GM23338 (cell line): Measurements from ENCODE around the gene M6PR. TPM values are rescaled to one million over a fixed set of nuclear protein-coding genes. Genes with fewer than 3 reads are reported as not detected.

ENCODE experiments used
- ATAC-seq: fragments of 200-7000 bp; cut with Tn5 transposase; 3 replicates; pipeline ENCODE4 v1.9.1; 2020
- DNase-seq: peaks from one replicate; pipeline ENCODE4 v3.0.0-alpha.2; 2015; ENCODE audit warnings: low spot score
- H2AFZ ChIP-seq: fragments of 200-600 bp; sonication (generic); 2 replicates; pipeline ENCODE4 v1.8.0; 2016; ENCODE audit warnings: antibody characterized with exemption, mild to moderate bottlenecking, moderate library complexity
- H3F3A ChIP-seq: fragments of 200-600 bp; sonication (generic); replicated peaks from 2 replicates; pipeline ENCODE4 v1.8.0; 2017; ENCODE audit warnings: antibody characterized with exemption, mixed run types, low read depth
- H3K27ac ChIP-seq: fragments of 200-600 bp; sonication (generic); 2 replicates; pipeline ENCODE4 v1.6.1; 2016; ENCODE audit warnings: low read depth
- H3K27me3 ChIP-seq: fragments of 200-600 bp; sonication (generic); 2 replicates; pipeline ENCODE4 v1.8.0; 2016; ENCODE audit warnings: mild to moderate bottlenecking, mixed run types, moderate library complexity; ENCODE audit not compliant: insufficient read depth
- H3K36me3 ChIP-seq: fragments of 200-600 bp; sonication (generic); 2 replicates; pipeline ENCODE4 v1.8.0; 2016; ENCODE audit warnings: mild to moderate bottlenecking; ENCODE audit not compliant: insufficient read depth
- H3K4me1 ChIP-seq: fragments of 200-600 bp; sonication (generic); 2 replicates; pipeline ENCODE4 v1.8.0; 2016; ENCODE audit warnings: mild to moderate bottlenecking, moderate library complexity; ENCODE audit not compliant: insufficient read depth
- H3K4me2 ChIP-seq: fragments of 200-600 bp; sonication (generic); 2 replicates; pipeline ENCODE4 v1.7.1; 2017; ENCODE audit warnings: mixed run types
- H3K4me3 ChIP-seq: fragments of 200-600 bp; sonication (generic); 2 replicates; pipeline ENCODE4 v1.6.1; 2016; ENCODE audit warnings: mixed run types
- H3K79me2 ChIP-seq: fragments of 200-600 bp; sonication (generic); replicated peaks from 2 replicates; pipeline ENCODE4 v1.8.0; 2017; ENCODE audit warnings: mild to moderate bottlenecking; ENCODE audit not compliant: insufficient read depth
- H3K9me2 ChIP-seq: fragments of 200-600 bp; sonication (generic); 2 replicates; pipeline ENCODE4 v1.8.0; 2017; ENCODE audit not compliant: insufficient read depth
- H4K20me1 ChIP-seq: fragments of 200-600 bp; sonication (generic); replicated peaks from 2 replicates; pipeline ENCODE4 v1.8.0; 2017; ENCODE audit warnings: mild to moderate bottlenecking; ENCODE audit not compliant: insufficient read depth
- H3K27ac Mint-ChIP-seq: 2 replicates; pipeline ENCODE4 v1.8.0; 2020; ENCODE audit warnings: inconsistent platforms, mild to moderate bottlenecking, moderate library complexity, mixed read lengths
- H3K27me3 Mint-ChIP-seq: 3 replicates; pipeline ENCODE4 v1.8.0; 2022; ENCODE audit warnings: low read depth, mild to moderate bottlenecking, moderate library complexity, mixed read lengths, inconsistent platforms; ENCODE audit not compliant: insufficient read depth, poor library complexity
- H3K36me3 Mint-ChIP-seq: 3 replicates; pipeline ENCODE4 v1.8.0; 2021; ENCODE audit warnings: low read depth, mild to moderate bottlenecking, inconsistent platforms, moderate library complexity, mixed read lengths
- H3K4me1 Mint-ChIP-seq: 3 replicates; pipeline ENCODE4 v1.8.0; 2020; ENCODE audit warnings: mild to moderate bottlenecking, inconsistent platforms, mixed read lengths
- H3K4me3 Mint-ChIP-seq: 3 replicates; pipeline ENCODE4 v1.8.0; 2021; ENCODE audit warnings: moderate library complexity, mild to moderate bottlenecking, inconsistent platforms, mixed read lengths
- H3K9me3 Mint-ChIP-seq: 3 replicates; pipeline ENCODE4 v1.8.0; 2020; ENCODE audit warnings: moderate library complexity, mild to moderate bottlenecking, inconsistent platforms, mixed read lengths
- ETS1 ChIP-seq: IDR thresholded peaks from 2 replicates; pipeline ENCODE4 v1.6.1; 2016; ENCODE audit warnings: antibody characterized with exemption
- EZH2 ChIP-seq: fragments of 200-600 bp; sonication (generic); IDR thresholded peaks from one replicate; pipeline ENCODE4 v1.8.0; 2017; ENCODE audit warnings: antibody characterized with exemption, mild to moderate bottlenecking, low read depth; ENCODE audit not compliant: unreplicated experiment
- EZH2phosphoT487 ChIP-seq: fragments of 200-600 bp; sonication (generic); IDR thresholded peaks from one replicate; pipeline ENCODE4 v1.8.1; 2018; ENCODE audit warnings: antibody characterized with exemption; ENCODE audit not compliant: unreplicated experiment
- JUNB ChIP-seq: IDR thresholded peaks from one replicate; pipeline ENCODE4 v1.6.1; 2016; ENCODE audit warnings: antibody characterized with exemption; ENCODE audit not compliant: unreplicated experiment
- POLR2AphosphoS5 ChIP-seq: IDR thresholded peaks from 2 replicates; pipeline ENCODE4 v1.6.1; 2016; ENCODE audit warnings: antibody characterized with exemption, low read depth
- STAT1 ChIP-seq: IDR thresholded peaks from one replicate; pipeline ENCODE4 v1.6.1; 2016; ENCODE audit warnings: antibody characterized with exemption; ENCODE audit not compliant: unreplicated experiment
- ZNF331 ChIP-seq: fragments of 250-450 bp; sonication (Bioruptor Pico); IDR thresholded peaks from 2 replicates; pipeline ENCODE4 v1.5.0; 2020; ENCODE audit warnings: low read depth, mild to moderate bottlenecking, moderate library complexity
- polyA plus RNA-seq: library from polyadenylated mRNA; unstranded; fragments of >200 nt; fragmentation: Nextera tagmentation; extraction: Ambion mirVana; gene quantifications from 2 replicates; pipeline ENCODE4 v1.2.1, GENCODE V29; 2016
- total RNA-seq: library from RNA; depleted of rRNA; stranded (reverse); fragments of >200 nt; shearing (Covaris generic); gene quantifications from 2 replicates; pipeline ENCODE4 v1.2.3, GENCODE V29; 2014
- TF ChIP-seq, protein P1 (sequence below): fragments of 250-450 bp; sonication (Bioruptor Pico); IDR thresholded peaks from 2 replicates; pipeline ENCODE4 v1.5.0; 2020; ENCODE audit warnings: mild to moderate bottlenecking, moderate library complexity
- TF ChIP-seq, protein P2 (sequence below), 2 experiments: fragments of 200-600 bp in 1 of 2; sonication (generic) in 1 of 2; conservative IDR thresholded peaks; 2 replicates each; pipeline versions ENCODE4 v1.5.1 to v1.6.1; 2016 to 2017; ENCODE audit warnings: antibody characterized with exemption in 2 of 2, low read depth in 2 of 2, mild to moderate bottlenecking in 2 of 2, moderate library complexity in 1 of 2
- TF ChIP-seq, protein P3 (sequence below): IDR thresholded peaks from one replicate; pipeline ENCODE4 v1.6.1; 2018; ENCODE audit warnings: antibody characterized with exemption; ENCODE audit not compliant: unreplicated experiment

M6PR gene
- total and polyA plus RNA-seq, 2 experiments from 2014 or later = 103 to 147 TPM

DNA sequence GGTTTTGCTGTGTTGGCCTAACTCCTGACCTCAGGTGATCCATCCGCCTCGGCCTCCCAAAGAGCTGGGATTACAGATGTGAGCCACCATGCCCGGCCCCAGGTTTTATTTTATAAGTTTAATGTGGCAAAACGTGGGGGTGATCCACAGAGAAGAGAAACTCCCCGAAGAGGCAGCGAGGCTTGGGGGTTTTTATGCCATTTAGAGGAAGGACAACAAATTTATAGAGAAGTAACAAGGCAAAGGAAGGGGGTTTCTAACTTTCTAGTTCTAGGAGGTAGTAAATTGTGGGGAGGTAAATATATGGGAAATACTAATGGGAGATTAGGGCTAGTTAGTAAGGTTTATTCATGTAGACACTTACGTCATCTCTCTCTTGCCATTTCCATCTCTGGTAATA is 52.4 kb downstream of the M6PR start:
- peaks cover 7% of the 10 kb centered on the region for H3K27me3 Mint-ChIP-seq
- H3K79me2 ChIP-seq = no peaks in the 10 kb centered on the region

DNA sequence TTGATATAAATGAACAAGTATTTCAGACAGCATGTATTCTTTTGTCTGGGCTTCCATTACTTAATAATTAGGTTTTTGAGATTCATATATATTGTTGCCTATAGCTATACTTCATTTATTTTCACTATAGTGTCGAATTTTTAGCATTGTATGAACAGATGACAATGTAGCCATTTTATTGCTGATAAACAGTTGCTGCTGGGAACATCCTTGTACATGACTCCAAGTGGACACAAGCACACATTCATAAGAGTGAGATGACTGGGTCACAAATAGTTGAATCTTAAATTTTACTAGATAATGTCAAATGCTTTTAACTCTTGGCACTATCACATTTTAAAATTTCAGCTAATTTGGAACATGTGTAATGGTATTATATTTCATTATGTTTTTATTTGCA is 54.5 kb downstream of the M6PR start:
- Mint-ChIP-seq H3K9me3 (peaks cover 24% of the 10 kb centered on the region), H3K36me3 (peaks cover 33% of the 10 kb centered on the region), H3K27me3 (peaks cover 4% of the 10 kb centered on the region), H3K4me1 (peaks cover 11% of the 10 kb centered on the region; the same call in 2 of the 3 replicates), H3K4me3 (no peak overlapping the region), H3K27ac (no peak overlapping the region)
- Histone ChIP-seq H3K27ac (no peak overlapping the region), H3F3A (no peaks in the 10 kb centered on the region), H3K79me2 (no peaks in the 10 kb centered on the region), H3K36me3 (no peaks in the 10 kb centered on the region), H3K9me2 (no peaks in the 10 kb centered on the region), H3K4me3 (no peak overlapping the region), H3K27me3 (no peaks in the 10 kb centered on the region), H3K4me2 (no peak overlapping the region), H2AFZ (no peak overlapping the region), H4K20me1 (no peaks in the 10 kb centered on the region), H3K4me1 (peaks cover 7% of the 10 kb centered on the region)
- ATAC-seq (no peak), DNase-seq (no peak)
- no peak for TF ChIP-seq JUNB
- TF ChIP-seq, protein P1, sequence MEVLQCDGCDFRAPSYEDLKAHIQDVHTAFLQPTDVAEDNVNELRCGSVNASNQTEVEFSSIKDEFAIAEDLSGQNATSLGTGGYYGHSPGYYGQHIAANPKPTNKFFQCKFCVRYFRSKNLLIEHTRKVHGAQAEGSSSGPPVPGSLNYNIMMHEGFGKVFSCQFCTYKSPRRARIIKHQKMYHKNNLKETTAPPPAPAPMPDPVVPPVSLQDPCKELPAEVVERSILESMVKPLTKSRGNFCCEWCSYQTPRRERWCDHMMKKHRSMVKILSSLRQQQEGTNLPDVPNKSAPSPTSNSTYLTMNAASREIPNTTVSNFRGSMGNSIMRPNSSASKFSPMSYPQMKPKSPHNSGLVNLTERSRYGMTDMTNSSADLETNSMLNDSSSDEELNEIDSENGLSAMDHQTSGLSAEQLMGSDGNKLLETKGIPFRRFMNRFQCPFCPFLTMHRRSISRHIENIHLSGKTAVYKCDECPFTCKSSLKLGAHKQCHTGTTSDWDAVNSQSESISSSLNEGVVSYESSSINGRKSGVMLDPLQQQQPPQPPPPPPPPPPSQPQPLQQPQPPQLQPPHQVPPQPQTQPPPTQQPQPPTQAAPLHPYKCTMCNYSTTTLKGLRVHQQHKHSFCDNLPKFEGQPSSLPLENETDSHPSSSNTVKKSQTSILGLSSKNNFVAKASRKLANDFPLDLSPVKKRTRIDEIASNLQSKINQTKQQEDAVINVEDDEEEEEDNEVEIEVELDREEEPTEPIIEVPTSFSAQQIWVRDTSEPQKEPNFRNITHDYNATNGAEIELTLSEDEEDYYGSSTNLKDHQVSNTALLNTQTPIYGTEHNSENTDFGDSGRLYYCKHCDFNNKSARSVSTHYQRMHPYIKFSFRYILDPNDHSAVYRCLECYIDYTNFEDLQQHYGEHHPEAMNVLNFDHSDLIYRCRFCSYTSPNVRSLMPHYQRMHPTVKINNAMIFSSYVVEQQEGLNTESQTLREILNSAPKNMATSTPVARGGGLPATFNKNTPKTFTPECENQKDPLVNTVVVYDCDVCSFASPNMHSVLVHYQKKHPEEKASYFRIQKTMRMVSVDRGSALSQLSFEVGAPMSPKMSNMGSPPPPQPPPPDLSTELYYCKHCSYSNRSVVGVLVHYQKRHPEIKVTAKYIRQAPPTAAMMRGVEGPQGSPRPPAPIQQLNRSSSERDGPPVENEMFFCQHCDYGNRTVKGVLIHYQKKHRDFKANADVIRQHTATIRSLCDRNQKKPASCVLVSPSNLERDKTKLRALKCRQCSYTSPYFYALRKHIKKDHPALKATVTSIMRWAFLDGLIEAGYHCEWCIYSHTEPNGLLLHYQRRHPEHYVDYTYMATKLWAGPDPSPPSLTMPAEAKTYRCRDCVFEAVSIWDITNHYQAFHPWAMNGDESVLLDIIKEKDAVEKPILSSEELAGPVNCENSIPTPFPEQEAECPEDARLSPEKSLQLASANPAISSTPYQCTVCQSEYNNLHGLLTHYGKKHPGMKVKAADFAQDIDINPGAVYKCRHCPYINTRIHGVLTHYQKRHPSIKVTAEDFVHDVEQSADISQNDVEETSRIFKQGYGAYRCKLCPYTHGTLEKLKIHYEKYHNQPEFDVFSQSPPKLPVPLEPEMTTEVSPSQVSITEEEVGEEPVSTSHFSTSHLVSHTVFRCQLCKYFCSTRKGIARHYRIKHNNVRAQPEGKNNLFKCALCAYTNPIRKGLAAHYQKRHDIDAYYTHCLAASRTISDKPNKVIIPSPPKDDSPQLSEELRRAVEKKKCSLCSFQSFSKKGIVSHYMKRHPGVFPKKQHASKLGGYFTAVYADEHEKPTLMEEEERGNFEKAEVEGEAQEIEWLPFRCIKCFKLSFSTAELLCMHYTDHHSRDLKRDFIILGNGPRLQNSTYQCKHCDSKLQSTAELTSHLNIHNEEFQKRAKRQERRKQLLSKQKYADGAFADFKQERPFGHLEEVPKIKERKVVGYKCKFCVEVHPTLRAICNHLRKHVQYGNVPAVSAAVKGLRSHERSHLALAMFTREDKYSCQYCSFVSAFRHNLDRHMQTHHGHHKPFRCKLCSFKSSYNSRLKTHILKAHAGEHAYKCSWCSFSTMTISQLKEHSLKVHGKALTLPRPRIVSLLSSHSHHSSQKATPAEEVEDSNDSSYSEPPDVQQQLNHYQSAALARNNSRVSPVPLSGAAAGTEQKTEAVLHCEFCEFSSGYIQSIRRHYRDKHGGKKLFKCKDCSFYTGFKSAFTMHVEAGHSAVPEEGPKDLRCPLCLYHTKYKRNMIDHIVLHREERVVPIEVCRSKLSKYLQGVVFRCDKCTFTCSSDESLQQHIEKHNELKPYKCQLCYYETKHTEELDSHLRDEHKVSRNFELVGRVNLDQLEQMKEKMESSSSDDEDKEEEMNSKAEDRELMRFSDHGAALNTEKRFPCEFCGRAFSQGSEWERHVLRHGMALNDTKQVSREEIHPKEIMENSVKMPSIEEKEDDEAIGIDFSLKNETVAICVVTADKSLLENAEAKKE (CRISPR knock-in tag) = no peak
- TF ChIP-seq, protein P2, sequence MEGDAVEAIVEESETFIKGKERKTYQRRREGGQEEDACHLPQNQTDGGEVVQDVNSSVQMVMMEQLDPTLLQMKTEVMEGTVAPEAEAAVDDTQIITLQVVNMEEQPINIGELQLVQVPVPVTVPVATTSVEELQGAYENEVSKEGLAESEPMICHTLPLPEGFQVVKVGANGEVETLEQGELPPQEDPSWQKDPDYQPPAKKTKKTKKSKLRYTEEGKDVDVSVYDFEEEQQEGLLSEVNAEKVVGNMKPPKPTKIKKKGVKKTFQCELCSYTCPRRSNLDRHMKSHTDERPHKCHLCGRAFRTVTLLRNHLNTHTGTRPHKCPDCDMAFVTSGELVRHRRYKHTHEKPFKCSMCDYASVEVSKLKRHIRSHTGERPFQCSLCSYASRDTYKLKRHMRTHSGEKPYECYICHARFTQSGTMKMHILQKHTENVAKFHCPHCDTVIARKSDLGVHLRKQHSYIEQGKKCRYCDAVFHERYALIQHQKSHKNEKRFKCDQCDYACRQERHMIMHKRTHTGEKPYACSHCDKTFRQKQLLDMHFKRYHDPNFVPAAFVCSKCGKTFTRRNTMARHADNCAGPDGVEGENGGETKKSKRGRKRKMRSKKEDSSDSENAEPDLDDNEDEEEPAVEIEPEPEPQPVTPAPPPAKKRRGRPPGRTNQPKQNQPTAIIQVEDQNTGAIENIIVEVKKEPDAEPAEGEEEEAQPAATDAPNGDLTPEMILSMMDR (conservative IDR thresholded peaks at IDR 0.05; ENCODE audit: low read depth in 2 of 2) = no peak
- no peak for TF ChIP-seq ETS1
- TF ChIP-seq, protein P3, sequence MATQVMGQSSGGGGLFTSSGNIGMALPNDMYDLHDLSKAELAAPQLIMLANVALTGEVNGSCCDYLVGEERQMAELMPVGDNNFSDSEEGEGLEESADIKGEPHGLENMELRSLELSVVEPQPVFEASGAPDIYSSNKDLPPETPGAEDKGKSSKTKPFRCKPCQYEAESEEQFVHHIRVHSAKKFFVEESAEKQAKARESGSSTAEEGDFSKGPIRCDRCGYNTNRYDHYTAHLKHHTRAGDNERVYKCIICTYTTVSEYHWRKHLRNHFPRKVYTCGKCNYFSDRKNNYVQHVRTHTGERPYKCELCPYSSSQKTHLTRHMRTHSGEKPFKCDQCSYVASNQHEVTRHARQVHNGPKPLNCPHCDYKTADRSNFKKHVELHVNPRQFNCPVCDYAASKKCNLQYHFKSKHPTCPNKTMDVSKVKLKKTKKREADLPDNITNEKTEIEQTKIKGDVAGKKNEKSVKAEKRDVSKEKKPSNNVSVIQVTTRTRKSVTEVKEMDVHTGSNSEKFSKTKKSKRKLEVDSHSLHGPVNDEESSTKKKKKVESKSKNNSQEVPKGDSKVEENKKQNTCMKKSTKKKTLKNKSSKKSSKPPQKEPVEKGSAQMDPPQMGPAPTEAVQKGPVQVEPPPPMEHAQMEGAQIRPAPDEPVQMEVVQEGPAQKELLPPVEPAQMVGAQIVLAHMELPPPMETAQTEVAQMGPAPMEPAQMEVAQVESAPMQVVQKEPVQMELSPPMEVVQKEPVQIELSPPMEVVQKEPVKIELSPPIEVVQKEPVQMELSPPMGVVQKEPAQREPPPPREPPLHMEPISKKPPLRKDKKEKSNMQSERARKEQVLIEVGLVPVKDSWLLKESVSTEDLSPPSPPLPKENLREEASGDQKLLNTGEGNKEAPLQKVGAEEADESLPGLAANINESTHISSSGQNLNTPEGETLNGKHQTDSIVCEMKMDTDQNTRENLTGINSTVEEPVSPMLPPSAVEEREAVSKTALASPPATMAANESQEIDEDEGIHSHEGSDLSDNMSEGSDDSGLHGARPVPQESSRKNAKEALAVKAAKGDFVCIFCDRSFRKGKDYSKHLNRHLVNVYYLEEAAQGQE = no peak
- no peak for TF ChIP-seq STAT1
- no peak for TF ChIP-seq POLR2AphosphoS5
- no peak for TF ChIP-seq EZH2phosphoT487
- no peak for TF ChIP-seq EZH2

More for the DNA sequence above, 52.4 kb downstream of the M6PR start:
- Mint-ChIP-seq H3K27ac (no peak overlapping the region), H3K36me3 (peaks cover 54% of the 10 kb centered on the region), H3K4me3 (no peak overlapping the region), H3K9me3 (peaks cover 43% of the 10 kb centered on the region), H3K4me1 (peaks cover 3% of the 10 kb centered on the region; the same call in 1 of the 3 replicates)
- H3K4me3 ChIP-seq = no peak overlapping the region
- H3K36me3 ChIP-seq = no peaks in the 10 kb centered on the region
- ATAC-seq (no peak), DNase-seq (no peak)
- no peaks in the 10 kb centered on the region for H3F3A ChIP-seq
- H3K9me2 ChIP-seq = no peaks in the 10 kb centered on the region
- H3K4me1 ChIP-seq = no peaks in the 10 kb centered on the region
- no peak overlapping the region for H2AFZ ChIP-seq
- H4K20me1 ChIP-seq = no peaks in the 10 kb centered on the region
- no peak for TF ChIP-seq ZNF331 (CRISPR knock-in tag)
- no peak overlapping the region for H3K27ac ChIP-seq
- H3K27me3 ChIP-seq = no peaks in the 10 kb centered on the region
- H3K4me2 ChIP-seq = no peak overlapping the region
